Measurements from ENCODE around the gene CDRT15.

GRCh38 chr17:14211801-14212200 lies 24.9 kb downstream of the CDRT15 start:
- TF ChIP-seq PAX5 (IDR thresholded peaks at IDR 0.05; ENCODE audit: insufficient read depth, low read length, severe bottlenecking) (no peak), POLR2A (IDR thresholded peaks at IDR 0.05; ENCODE audit: low read depth, low read length) (no peak), POLR2AphosphoS5 (IDR thresholded peaks at IDR 0.05; ENCODE audit: low read depth, low read length) (no peak), TAF1 (IDR thresholded peaks at IDR 0.05; ENCODE audit: low read depth, low read length) (no peak), POU2F2 (IDR thresholded peaks at IDR 0.05; ENCODE audit: low read depth, low read length) (no peak), SPI1 (IDR thresholded peaks at IDR 0.05; ENCODE audit: low read depth, low read length) (no peak)

All from GM12891 (cell line).